Ammon's horn (tissue), 1 donor: Measurements from ENCODE around the gene TSPAN13.

ENCODE experiments used
- DNase-seq: peaks from one replicate; pipeline ENCODE4 v3.0.0-alpha.2; 2016; ENCODE audit warnings: low spot score

TSPAN13 gene

DNA sequence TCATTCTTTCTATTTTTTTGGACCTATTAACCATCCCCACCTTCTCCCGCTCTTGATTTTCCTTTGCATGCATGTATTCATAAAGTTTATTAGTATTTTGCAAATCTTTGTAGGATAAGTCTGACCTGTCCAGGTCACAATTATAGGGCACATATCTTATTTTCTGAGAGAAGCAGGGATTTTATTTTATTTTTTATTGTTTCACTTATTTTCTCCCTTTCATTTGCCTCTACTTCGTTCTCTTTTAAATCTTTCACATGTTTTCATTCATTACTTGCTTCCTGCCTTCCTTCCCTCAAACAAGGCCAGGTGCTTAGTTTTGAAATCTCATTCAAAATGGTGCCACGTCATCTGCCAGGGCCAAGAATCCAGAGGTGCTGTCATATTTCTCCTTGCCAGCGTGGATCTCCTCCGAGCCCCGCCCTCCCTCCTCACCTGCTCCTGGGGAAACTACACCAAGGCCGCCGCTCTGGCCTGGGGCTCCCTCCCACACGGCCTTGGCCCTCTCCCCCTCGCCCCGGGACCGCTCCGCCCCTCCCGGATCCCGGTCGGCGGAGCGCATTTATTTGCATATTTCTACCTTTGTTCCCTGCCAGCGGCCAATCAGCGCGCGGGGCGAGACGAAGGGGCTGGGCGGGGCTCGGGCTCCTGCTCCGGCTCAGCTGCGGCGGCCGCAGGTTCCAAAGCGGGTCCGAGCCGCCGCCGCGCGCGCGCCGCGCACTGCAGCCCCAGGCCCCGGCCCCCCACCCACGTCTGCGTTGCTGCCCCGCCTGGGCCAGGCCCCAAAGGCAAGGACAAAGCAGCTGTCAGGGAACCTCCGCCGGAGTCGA, at the start of gene TSPAN13:
Gene TSPAN13, plus strand, starts transcription at position 654 of the 830 bp plus-strand sequence. CDS start 213 bp downstream, outside the sequence.
- peak; percentile 70 for DNase-seq

DNA sequence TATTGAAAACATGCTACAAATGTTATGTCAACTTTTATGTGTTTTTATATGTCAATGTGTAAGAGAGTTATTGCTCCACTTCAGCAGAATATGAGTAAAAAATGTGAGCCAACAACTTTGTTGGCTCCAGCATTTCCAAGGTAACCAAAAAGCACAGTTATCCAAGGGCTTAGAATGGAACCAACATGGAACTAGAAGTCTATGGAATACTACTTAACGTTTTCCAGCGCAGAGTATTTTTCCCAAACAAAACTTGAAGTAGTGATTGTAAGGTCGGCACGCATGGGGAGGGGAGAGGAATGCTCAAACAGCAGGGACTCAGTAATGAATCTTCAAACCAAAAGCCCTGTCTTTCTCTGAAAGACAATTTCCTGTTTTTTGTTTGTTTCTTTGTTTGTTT, 45.0 kb upstream of the TSPAN13 start:
- DNase-seq, result no peak

DNA sequence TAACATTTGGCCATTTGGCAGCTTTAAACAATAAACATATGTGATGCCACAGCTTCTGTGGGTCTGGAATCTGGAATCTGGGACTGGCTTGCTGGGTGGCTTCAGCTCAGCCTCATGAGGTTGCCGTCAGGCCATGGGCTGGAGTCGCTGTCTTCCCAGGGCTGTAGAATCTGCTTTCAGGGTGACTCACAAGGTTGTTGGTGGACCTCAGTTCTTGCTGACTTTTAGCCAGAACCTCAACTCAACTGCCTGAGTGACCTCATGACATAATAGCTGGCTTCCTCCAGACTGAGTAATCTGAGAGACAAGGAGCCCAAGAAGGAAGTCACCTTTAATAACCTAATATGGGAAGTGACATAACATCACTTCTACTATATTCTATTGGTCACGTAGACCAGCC, 44.6 kb upstream of the TSPAN13 start:
- DNase-seq, result no peak

DNA sequence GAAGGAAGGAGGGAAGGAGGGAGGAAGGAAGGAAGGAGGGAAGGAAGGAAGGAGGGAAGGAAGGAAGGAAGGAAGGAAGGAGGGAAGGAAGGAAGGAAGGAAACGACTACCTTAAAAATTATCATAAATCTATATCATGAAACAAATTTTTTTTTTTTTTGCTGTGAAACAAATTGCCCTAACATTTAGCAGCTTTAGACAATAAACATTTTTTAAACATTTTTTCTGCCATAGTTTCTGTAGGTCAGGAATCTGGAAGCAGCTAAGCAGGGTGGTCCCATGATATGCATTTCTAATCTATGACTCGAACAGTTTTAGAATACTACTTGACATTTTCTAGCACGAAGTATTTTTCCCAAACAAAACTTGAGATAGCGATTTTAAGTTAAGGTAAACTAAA, 42.9 kb upstream of the TSPAN13 start:
- DNase-seq, result no peak

DNA sequence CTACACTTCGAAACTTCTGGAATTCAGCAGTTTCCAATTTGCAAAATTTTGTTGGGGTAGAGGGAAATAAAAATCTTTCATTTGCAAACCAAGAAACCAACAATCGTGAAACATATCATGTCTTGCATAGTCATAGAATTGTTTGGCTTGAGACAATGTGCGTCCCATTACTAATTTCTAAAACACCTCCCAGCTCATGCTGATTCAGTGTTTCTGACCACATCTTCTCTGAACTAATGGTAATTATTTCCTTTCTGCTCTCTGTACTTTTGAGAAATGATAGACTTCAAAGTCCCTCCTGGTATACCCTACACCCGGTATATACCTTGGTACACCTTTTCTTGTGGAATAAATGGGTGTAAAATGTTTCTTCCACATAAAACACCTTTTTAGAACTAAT, 41.8 kb upstream of the TSPAN13 start:
- DNase-seq, result no peak

DNA sequence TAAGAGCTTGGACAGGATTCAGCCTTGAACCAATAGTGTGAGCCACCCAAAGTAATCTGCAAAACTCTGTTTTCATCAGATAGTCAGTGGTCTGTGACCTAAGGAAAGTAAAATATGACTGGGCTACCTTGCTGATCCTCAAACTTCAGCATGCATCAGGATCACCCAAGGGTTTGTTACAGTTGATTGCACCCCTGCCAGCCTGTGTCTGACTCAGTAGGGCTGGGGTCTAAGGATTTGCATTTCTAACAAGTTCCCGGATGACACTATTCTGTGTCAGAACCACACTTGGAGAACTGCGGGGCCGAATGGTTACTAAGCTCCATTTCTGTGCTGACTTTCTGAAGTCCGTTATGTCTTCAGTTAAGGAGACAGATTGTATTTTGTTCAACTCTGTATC, 40.6 kb upstream of the TSPAN13 start:
- DNase-seq, result no peak

DNA sequence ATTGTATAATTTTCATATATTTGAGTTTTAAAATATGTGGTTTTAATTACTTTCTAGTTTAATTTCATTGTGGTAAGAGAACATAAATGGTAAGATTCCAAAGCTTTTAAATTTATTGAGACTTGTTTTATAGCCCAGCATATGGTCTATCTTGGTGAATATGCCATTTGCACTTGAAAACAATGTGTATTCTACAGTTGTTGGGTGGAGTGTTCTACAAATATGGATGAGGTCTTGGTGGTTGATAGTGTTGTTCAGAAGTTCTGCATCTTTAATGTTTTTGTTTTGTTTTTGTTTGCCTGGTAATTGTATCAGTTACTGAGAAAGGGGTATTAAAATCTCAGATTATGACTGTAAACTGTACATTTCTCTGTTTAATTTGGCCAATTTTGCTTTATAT, 37.6 kb upstream of the TSPAN13 start:
- DNase-seq, result no peak

DNA sequence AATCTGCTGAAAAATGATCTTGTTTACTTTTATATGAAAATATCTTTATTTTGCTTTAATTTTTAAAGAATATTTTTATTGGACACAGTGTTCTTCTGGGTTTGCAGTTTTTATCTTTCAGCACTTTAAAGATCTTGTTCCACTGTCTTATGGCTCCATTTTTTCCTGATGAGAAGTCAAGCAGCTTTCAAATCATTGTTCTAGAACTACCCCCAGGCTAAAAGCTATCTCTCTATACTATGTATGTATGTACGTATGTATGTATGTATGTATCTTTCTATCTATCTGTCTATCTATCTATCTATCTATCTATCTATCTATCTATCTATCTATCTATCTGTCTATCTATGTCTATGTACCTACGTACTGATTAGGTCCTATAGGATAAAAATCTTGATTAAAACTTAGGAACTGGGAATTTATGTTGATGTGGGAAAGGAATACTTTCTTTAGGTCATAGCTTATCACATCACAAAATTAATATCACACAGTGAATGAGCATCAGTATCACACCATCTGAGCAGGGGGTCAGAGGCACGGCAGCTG, 35.4 kb upstream of the TSPAN13 start:
- no peak for DNase-seq

DNA sequence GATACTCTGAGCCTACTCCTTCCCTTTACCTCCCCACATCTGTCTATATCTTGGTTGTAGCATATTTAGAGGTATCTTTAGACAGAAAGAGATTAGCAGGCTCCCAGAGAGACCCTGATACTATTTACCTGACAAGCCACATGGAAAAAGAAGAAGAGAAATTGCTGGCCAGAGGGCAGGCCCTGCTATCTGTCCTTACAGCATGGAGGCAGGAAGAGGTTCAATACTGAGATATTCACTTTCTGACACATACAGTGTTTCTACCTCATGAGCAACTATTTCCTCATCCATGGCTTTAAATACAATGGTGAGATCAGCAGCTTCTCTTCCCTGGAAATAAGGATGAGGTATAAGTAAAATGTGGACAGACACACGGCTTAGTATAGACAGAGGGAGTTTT, 33.9 kb upstream of the TSPAN13 start:
- DNase-seq, result no peak

DNA sequence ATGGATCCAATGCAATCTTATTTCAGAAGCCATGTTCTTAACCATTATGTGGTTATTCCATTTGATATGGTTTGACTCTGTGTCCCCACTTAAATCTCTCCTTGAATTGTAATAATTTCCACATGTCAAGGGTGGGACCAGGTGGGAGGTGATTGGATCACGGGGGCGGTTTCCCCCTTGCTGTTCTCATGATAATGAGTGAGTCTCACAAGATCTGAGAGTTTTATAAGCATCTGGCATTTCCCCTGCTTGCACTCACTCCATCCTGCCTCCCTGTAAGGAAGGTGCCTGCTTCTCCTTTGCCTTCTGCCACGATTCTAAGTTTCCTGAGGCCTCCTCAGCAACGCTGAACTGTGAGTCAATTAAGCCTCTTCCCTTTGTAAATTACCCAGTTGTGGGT, 32.0 kb upstream of the TSPAN13 start:
- no peak for DNase-seq

DNA sequence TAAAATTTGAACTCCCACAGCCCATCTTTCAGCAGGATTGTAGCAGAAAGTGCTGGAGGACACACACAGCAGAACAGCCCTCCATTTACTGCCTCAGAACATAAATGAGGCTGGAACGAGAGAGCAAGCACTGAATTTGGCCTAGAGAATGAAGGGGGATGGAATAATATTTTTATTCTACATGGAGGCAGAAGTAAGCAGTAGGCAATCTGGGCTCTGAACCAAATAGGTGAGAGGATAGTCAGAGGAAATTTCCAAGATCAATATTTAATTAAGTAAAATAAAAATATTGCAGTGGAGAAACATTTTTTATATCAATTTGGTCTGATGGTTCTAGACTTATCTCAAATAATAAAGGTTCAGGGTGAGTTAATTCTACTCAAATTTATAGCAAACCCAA, 29.2 kb upstream of the TSPAN13 start:
- no peak for DNase-seq

DNA sequence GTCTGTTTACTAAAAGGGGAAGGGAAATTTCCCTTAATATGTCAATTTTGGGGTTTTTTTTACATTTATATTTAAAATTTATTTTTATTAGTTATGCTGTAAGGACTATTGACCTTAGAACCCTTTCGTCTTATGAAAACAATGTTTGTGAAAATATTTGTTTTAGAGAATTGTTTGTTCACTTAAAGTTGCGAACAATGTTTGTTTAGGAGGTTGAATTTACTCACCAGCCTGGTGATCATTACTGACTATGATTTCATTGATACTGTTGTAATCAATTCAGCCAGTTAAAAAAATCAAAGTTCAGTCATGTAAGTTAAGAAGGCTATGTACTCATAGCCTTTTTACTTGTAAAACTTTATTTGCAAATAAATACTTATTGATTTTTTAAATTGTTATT, 27.4 kb upstream of the TSPAN13 start:
- DNase-seq, result no peak

DNA sequence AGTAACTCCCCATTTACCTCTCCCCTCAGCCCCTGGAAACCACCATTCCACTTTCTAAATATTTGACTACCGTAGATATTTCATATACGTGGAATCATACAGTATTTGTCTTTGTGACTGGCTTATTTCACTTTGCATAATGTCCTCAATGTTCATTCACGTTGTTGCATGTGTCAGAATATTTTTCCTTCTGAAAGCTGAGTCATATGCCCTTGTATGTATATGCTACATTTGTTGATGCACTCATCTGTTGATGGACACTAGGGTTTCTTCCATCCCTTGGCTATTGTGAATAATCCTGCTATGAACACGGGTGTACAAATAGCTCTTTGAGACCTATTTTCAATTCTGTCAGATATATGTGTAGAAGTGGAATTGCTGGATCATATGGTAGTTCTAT, 25.8 kb upstream of the TSPAN13 start:
- DNase-seq, result no peak

DNA sequence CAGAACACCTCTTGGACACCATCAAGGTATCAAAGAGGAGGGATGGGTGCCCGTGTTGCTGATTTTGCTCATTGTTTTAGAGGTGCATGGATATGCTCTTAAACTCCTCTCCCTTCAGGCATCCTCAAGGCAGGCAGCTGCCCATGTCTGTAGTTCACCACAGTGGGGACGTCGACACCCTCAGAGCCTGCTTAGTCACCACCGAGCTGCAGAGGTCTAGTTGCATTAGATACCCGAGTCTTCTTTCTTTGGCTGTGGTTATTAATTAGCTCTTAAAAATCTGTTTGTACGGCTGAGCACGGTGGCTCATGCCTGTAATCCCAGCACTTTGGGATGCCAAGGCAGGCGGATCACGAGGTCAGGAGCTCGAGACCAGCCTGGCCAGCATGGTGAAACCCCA, 24.7 kb upstream of the TSPAN13 start:
- no peak for DNase-seq

DNA sequence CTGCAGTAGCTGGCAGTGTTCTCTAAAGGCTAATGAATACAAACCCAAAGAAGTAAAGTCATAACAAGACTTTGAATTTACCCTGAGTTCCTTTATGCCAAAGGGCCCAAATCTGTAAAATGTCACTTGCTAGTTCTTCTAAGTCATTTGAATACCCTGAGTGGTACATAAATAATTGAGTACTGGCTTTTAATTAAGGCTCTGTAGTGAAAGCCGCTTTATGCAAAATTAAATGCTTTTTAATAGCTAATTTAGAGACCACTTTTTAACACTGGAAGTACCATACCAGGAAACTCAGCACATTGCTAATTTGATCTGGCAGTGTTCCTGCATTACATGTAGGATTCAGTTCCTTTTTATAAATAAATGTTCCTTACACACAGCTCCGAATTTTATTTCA, 24.0 kb upstream of the TSPAN13 start:
- DNase-seq, result no peak

DNA sequence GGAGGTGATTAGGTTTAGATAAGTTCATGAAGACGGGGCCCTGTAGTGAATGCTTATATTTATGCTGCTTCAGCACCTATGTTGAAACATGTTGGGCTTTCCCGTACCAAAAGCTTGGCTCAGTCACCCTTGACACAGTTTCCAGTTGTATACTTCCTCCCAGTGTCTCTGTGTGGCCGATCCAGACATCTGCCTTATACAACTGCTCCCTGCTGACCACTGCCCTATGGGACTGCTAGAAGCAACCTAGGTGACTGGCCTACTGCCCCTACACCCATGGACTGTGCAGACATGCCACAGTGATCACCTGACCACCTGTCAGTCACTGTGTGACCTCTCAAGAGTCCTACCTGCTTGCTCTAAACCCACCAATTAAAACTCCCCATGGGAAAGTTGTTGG, 22.6 kb upstream of the TSPAN13 start:
- DNase-seq, result no peak

DNA sequence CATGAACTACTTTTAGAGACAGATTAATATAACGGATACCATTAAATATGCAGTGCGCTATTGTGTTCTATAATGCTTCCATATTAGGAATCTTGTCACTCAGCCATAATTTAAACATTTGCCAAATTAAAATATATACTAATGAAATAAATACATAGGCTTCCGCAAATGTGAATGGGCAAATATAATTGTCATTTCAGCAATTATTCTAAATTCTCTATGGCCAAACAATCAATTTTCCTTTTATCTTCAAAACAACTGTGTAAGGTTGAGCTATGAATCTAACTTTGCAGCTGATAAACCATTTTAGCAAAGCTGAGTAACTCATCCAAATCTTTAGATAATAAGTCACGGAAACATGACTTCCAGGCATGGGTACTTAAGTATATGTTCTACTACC, 20.7 kb upstream of the TSPAN13 start:
- no peak for DNase-seq

DNA sequence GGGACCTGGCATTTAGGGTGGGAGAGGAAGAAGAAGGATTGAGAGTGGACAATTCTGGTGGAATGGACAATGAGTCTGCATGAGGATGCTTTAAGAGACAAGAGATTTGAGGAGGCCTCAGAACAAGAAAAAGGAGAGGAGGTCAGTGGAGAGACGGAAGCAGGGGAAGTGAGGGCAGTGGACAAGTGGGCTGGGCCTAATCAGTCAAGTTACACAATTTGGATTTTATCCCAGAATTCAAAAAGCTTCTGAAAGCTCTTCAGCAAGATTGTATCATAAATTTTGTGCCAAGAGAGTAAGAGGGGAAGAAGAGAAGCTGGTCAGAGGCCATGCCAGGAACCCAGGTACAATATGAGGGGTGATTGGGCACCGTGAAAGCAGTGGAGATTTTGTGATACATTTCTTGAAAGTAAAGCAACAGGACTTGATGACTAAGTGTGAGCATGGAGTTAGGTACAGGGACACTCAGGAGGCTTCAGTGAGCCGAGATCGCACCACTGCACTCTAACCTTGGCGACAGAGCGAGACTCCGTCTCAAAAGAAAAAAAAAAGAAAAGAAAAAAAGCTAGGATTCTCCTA, 19.3 kb upstream of the TSPAN13 start:
- no peak for DNase-seq

DNA sequence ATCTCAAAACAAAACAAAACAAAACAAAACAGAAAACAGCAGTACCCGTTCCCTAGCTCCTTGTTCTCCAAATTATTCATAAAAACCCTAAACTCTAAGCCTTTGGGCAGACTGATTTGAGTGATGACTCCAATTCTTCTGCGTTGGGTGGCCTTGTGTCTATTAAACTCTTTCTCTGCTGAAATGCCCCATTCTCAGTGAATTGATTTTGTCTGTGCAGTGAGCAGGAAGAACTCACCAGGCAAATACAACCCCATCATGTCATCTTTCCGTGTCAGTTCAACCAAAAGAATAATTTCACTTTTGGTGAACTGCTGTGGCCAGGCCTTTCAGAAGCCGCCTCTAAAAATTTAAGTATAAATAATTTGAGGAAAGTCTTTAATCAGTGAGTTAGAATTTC, 18.5 kb upstream of the TSPAN13 start:
- DNase-seq, result no peak

DNA sequence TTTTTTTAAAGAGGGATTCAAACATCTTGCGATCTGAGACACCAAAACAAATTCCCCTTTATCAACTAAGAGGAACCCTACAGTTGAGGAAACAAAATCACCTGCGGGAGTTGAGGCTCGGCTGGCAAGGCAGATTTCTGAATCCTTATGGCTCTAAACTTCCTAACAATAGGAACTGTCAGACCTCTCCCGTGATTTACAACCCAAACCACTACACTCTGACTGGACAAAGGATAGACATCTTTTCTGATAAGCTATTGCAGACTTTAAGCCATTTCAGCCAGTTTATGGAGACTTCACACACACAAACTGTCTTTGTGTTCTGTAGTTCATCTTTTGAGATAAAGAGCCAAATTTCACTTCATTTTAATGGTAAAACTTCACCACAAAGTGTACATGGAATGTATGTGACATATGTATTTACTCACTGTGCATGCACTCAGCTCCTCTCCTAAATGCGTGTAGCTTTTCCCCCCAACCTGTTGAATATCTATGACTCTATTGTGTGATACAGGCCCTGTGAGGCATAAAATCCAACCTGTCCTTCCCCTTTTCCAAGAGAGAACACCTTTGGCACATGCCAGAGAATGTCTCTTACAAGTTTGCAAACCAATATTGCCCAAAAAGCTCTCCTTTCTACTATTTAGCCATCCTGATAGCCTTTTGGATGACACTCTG, 15.4 kb upstream of the TSPAN13 start:
- no peak for DNase-seq

DNA sequence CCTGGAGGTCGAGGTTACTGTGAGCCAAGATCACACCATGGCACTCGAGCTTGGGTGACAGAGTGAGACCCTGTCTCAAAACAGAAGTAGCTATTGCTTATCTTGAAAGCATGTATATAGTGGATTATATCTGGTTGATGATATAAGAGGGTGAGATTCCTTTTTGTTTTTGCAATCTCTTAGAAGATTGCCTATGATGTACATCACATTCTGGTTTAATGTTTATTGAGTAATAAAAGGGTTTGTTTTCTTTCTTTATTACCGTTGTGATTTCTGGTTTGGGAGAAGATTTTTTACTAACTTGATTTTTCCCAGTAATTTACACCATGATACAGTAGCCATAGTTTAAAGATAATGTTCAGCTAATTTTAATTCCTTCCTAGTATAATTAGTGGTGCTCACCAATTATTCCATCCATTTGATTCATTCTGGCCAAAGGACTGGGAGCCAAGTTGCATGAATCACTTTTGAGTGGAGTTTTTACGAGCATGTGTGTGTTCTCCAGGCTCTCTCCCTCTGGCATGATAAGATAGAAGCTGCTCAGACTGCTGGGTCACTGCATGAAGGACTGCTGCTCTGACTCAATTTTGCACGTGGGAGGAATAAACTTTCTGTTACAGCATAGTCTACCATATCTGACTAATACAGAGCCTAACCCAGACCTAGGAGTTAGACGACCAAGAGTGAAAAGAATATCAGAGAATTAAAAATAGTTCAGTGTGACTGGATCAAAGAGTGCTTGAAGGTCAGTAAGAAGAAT, 13.5 kb upstream of the TSPAN13 start:
- DNase-seq, result no peak

DNA sequence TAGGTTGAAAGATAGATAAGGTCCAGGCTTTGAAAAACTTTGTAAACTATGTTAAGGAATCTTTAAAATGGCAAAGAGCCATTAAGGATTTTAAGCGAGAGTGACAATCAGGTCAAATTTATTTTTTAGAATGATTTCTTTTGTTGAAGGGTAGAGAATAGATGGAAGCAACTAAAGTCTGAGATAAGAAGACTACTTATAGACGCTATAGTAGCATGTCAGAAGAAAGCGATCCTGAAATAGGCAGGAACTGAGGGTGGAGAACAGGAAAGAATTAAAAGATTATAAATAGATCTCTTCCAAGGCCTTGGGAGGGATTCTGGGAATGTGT, 13.0 kb upstream of the TSPAN13 start:
- DNase-seq, result no peak

DNA sequence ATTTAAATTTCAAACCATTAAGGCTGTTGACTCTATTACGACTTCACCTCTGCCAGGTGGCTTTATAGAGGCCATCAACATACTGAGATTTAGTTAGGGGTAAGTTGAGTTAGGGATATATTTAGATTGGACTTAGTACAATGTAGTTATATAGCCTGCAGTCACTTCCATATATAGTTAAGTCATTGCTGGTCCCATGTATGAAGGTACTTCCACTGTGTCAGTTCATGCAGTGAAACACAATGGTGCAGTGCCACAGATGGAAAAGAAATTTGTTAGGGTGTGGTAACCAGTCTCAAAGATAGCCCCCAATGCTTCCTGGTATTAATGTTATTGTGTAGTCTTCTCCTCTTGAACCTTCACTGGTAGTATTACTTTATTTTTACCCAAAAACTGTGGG, 12.6 kb upstream of the TSPAN13 start:
- no peak for DNase-seq
